ENCODE data around the gene CCDC38.

The CCDC38 gene

DNA sequence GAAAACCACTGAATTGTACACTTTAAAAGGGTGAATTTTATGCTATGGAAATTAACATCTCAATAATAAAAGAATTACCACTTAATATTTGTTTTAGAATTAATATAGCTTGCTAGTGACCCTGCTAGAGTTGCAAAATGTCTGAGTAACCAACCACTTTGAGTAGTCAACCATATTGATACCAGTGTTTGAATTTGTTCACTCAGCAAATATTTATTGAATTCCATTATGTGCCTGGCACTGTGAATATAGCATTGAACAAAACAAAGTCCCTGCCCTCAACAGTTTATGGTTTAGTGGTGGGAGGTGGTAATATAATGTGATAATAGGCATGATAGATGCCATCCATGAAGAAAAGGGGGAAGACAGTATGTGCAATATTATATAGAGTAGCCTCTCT, 79.1 kb downstream of the CCDC38 start:
- no peak for DNase-seq (ENCODE audit: low spot score)
- in situ Hi-C loops (cut with MboI; ENCODE audit: low sequenced_read_pairs, unreplicated experiment), result no loop called here
- TF ChIP-seq, protein P1, sequence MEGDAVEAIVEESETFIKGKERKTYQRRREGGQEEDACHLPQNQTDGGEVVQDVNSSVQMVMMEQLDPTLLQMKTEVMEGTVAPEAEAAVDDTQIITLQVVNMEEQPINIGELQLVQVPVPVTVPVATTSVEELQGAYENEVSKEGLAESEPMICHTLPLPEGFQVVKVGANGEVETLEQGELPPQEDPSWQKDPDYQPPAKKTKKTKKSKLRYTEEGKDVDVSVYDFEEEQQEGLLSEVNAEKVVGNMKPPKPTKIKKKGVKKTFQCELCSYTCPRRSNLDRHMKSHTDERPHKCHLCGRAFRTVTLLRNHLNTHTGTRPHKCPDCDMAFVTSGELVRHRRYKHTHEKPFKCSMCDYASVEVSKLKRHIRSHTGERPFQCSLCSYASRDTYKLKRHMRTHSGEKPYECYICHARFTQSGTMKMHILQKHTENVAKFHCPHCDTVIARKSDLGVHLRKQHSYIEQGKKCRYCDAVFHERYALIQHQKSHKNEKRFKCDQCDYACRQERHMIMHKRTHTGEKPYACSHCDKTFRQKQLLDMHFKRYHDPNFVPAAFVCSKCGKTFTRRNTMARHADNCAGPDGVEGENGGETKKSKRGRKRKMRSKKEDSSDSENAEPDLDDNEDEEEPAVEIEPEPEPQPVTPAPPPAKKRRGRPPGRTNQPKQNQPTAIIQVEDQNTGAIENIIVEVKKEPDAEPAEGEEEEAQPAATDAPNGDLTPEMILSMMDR (IDR thresholded peaks at IDR 0.05; ENCODE audit: borderline replicate concordance, control extremely low read depth, extremely low read depth, insufficient read depth, missing control alignments), result no peak

DNA sequence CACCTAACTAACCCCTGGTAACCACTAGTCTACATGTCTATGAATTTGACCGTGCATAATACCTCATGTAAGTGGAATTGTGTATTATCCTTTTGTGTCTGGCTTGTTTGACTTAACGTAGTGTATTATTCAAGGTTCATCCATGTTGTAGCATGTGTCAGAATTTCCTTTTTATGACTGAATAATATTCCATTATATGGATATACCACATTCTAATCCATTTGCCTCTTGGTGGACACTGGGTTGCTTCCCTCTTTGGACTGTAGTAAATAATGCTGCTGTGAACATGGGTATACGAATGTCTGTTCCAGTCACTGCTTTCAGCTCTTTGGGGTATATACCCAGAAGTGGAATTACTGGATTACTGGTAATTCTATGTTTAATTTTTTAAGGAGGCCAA, 80.4 kb downstream of the CCDC38 start:
- TF ChIP-seq, protein P1 (IDR thresholded peaks at IDR 0.05; ENCODE audit: borderline replicate concordance, control extremely low read depth, extremely low read depth, insufficient read depth, missing control alignments), result no peak
- DNase-seq (ENCODE audit: low spot score), result no peak
- in situ Hi-C loops (cut with MboI; ENCODE audit: low sequenced_read_pairs, unreplicated experiment), result no loop called here

DNA sequence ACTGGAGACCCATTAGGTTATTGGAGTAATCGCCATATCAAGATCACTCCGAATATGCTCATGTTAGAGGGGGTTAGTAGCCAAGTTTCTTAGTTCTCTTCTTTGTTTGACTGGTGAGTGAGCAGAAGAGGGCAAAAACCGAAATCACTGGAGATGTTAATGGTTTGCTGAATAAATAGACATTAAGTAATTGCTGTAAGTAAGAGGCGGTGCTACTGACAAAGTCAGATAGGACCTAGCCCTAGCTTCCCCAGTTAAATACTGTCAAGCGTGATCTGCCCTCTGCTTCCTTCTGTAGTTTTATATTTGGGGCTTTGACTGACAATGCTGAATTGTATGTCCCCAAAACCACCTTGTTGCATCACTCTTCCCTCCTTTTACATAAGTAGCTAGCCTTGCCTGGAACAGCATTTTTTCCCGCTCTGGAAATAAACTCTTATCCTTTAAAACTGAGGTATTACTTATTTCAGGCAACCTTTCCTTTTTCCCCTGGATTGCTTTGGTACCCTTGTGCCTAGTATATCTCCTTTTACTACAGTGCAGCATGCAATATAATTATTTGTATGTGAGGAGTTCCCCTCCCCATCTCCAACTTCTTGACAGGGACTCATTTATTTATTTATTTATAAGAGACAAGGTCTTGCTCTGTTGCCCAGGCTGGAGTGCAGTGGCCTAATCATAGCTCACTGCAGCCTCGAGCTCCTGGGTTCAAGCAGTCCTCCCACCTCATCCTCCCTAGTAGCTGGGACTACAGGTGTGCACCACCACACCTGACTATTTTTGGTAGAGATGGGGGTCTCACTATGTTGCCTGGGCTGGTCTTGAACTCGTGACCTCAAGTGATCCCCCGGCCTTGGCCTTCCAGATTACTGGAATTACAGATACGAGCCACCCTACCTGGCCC, 82.2 kb downstream of the CCDC38 start:
- no peak for DNase-seq (ENCODE audit: low spot score)
- in situ Hi-C loops (cut with MboI; ENCODE audit: low sequenced_read_pairs, unreplicated experiment), result no loop called here
- TF ChIP-seq, protein P1 (IDR thresholded peaks at IDR 0.05; ENCODE audit: borderline replicate concordance, control extremely low read depth, extremely low read depth, insufficient read depth, missing control alignments), result no peak

DNA sequence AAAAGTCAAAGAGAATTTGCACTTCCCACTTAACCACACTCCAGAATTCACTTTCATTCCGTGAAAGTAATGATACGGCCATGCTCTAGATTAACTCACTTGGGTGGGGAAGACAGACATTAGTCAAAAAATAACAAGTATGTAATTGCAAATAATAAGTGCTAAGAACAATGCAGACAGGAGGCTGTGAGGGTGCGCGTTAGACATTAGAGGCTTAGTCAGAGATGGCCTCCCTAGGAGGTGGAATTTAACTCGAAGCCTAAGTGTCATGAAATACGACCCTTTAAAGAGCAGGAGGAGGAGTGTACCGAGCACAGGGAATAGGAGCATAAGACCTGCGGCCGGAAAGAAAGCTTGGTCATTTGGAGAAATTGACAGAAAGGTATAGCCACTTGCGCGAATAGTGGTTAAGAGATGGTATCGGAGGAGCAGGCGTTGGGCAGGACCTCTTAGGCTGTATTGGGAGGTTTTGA, 83.0 kb downstream of the CCDC38 start:
- in situ Hi-C loops (cut with MboI; ENCODE audit: low sequenced_read_pairs, unreplicated experiment), result no loop called here
- TF ChIP-seq, protein P1 (IDR thresholded peaks at IDR 0.05; ENCODE audit: borderline replicate concordance, control extremely low read depth, extremely low read depth, insufficient read depth, missing control alignments), result no peak
- no peak for DNase-seq (ENCODE audit: low spot score)

DNA sequence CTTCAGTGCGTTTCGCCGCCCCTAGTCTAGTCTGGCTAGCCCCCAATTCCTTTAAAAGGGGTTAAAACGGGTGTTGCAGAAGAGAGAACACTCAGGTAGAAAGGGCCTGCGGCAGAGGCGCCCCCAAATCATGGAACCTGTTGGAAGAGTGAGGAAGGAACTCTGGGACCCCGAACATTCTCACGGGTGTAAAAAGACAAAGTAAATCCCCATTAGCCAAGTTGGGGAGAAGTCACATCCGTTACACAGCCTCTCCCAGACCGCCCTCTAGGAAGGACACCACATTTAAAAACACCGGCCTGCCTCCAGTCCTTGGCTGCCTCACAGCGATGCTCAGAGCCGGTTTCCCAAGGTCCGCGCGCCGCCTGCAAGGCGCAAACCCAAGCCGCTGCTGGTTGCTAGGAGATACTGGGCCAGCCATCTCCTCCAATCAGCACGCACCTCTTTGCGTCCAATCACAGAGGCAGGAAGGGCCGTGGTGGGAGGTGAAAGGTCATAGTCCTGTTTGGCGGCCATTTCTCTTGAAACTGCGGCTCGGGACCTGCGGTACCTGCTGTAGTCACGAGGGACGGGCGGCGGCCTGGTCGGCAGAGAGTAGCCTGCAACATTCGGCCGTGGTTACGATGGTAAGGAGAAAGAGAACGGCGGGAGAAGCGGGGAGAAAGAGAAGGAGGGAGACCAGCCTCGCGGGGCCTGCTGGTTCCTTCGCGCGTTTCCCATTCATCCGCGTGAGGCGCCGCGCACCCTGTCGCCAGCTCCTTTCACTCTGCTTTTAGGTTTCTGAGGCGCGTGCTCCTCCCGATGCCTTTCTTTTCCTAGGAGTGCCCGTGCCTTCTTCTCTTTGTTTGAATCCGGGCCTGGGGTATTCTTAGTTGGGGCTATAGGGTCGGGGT, 83.7 kb downstream of the CCDC38 start, which contains the start of gene SNRPF:
TSS of gene SNRPF (plus strand) at position 502 of the 893 bp plus-strand sequence. CDS start at position 624, 122 bp downstream.
- in situ Hi-C loops (cut with MboI; ENCODE audit: low sequenced_read_pairs, unreplicated experiment), result no loop called here
- TF ChIP-seq, protein P1 (IDR thresholded peaks at IDR 0.05; ENCODE audit: borderline replicate concordance, control extremely low read depth, extremely low read depth, insufficient read depth, missing control alignments), result no peak
- DNase-seq (ENCODE audit: low spot score), result peak; percentile 99

DNA sequence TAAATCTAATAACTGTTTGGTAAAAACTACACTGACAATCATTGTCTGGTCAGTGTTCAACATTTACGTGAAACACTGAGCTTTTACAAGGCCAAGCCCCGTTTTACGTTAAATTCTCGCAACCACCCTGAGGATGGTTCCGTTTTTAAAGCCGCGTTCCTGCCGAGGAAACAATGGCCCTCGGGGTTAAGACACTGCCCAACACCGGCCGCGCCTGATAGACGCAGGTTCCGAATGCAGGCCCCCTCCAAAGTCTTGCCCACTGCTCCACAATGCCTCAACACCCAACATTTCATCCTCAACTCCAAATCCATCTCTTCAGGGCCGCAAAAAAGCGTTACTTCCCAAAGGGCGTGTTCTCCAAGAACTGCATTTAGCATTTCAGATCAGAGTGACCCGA, 84.6 kb downstream of the CCDC38 start:
- TF ChIP-seq, protein P1 (IDR thresholded peaks at IDR 0.05; ENCODE audit: borderline replicate concordance, control extremely low read depth, extremely low read depth, insufficient read depth, missing control alignments), result no peak
- in situ Hi-C loops (cut with MboI; ENCODE audit: low sequenced_read_pairs, unreplicated experiment), result no loop called here
- DNase-seq (ENCODE audit: low spot score), result no peak

Measured in GM13976 (cell line).